Neutrophil (primary cell): ENCODE measurements around the gene COL5A3.
"Not testable (repeated sequence)": the region's sequence is repeated elsewhere in the genome, so short reads cannot be mapped to it uniquely, and the experiment has no call there.

Source experiments
- H3K27ac ChIP-seq: fragments of 200-600 bp; sonication (generic); 2 replicates; pipeline ENCODE4 v1.5.1; 2016; ENCODE audit warnings: mild to moderate bottlenecking, moderate library complexity
- H3K27me3 ChIP-seq: fragments of 200-600 bp; sonication (generic); 2 replicates; pipeline ENCODE4 v1.6.0; 2016; ENCODE audit warnings: mild to moderate bottlenecking
- H3K36me3 ChIP-seq: fragments of 200-600 bp; sonication (generic); 2 replicates; pipeline ENCODE4 v1.5.1; 2017
- H3K4me1 ChIP-seq, 2 experiments: fragments of 200-600 bp in 1 of 2; sonication (generic) in 1 of 2; 1 replicate in 1 of 2; 2 replicates in 1 of 2; pipeline versions ENCODE4 v1.5.1 to v1.6.1; 2013 to 2016; ENCODE audit warnings: low read depth in 1 of 2, low read length in 1 of 2, mild to moderate bottlenecking in 1 of 2, moderate library complexity in 1 of 2; ENCODE audit not compliant: control insufficient read depth in 1 of 2, insufficient read depth in 1 of 2
- H3K4me3 ChIP-seq, 2 experiments: fragments of 200-600 bp in 1 of 2; sonication (generic) in 1 of 2; 1 replicate in 1 of 2; 2 replicates in 1 of 2; pipeline ENCODE4 v1.5.1; 2013 to 2016; ENCODE audit warnings: low read depth in 1 of 2, low read length in 1 of 2, mild to moderate bottlenecking in 1 of 2, moderate library complexity in 1 of 2
- H3K9me3 ChIP-seq: fragments of 200-600 bp; sonication (generic); 2 replicates; pipeline ENCODE4 v1.5.1; 2016
- CTCF ChIP-seq: fragments of 200-600 bp; sonication (generic); IDR thresholded peaks from 2 replicates; pipeline ENCODE4 v1.5.1; 2016; ENCODE audit warnings: antibody characterized with exemption

COL5A3 gene

GRCh38 chr19:10027158-10027997 lies 17.1 kb upstream of the COL5A3 start:
- Histone ChIP-seq H3K27ac (no peak overlapping the region), H3K36me3 (no peaks in the 10 kb centered on the region), H3K4me1 (no peaks in the 10 kb centered on the region), H3K4me3 (no peak overlapping the region), H3K9me3 (no peaks in the 10 kb centered on the region), H3K27me3 (peaks cover 57% of the 10 kb centered on the region)
- TF ChIP-seq CTCF: peak; percentile 53

GRCh38 chr19:10026744-10027143 lies 16.4 kb upstream of the COL5A3 start:
- no peak overlapping the region for H3K27ac ChIP-seq
- H3K9me3 ChIP-seq: no peaks in the 10 kb centered on the region
- no peaks in the 10 kb centered on the region for H3K36me3 ChIP-seq
- H3K4me3 ChIP-seq: no peak overlapping the region
- no peaks in the 10 kb centered on the region for H3K4me1 ChIP-seq
- TF ChIP-seq CTCF: no peak
- peaks cover 60% of the 10 kb centered on the region for H3K27me3 ChIP-seq

GRCh38 chr19:10023096-10023495 lies 12.8 kb upstream of the COL5A3 start:
- peaks cover 42% of the 10 kb centered on the region for H3K27me3 ChIP-seq
- H3K4me1 ChIP-seq, H3K27ac ChIP-seq, H3K9me3 ChIP-seq, H3K36me3 ChIP-seq, H3K4me3 ChIP-seq: not testable (repeated sequence)

GRCh38 chr19:10021863-10022262 lies 11.6 kb upstream of the COL5A3 start:
- TF ChIP-seq CTCF: no peak
- peaks cover 32% of the 10 kb centered on the region for H3K27me3 ChIP-seq
- no peaks in the 10 kb centered on the region for H3K4me1 ChIP-seq
- H3K27ac ChIP-seq: no peak overlapping the region
- H3K4me3 ChIP-seq: no peak overlapping the region
- H3K36me3 ChIP-seq: no peaks in the 10 kb centered on the region
- no peaks in the 10 kb centered on the region for H3K9me3 ChIP-seq

- Histone ChIP-seq H3K27ac (no peak overlapping the region), H3K9me3 (no peaks in the 10 kb centered on the region), H3K4me3 (no peak overlapping the region), H3K27me3 (peaks cover 28% of the 10 kb centered on the region), H3K36me3 (no peaks in the 10 kb centered on the region), H3K4me1 (no peaks in the 10 kb centered on the region)
- TF ChIP-seq CTCF: no peak
These were observed 11.1 kb upstream of the COL5A3 start for GRCh38 chr19:10021446-10021845.

- TF ChIP-seq CTCF: no peak
- H3K27me3 ChIP-seq: peaks cover 23% of the 10 kb centered on the region
- H3K4me3 ChIP-seq: no peak overlapping the region
- no peaks in the 10 kb centered on the region for H3K36me3 ChIP-seq
- no peaks in the 10 kb centered on the region for H3K9me3 ChIP-seq
- H3K4me1 ChIP-seq: no peaks in the 10 kb centered on the region
- H3K27ac ChIP-seq: no peak overlapping the region
These were observed 10.5 kb upstream of the COL5A3 start for GRCh38 chr19:10020851-10021250.
